CD4-positive, alpha-beta T cell (primary cell): ENCODE data around the gene MAN1A2. TPM values are rescaled to one million over a fixed set of nuclear protein-coding genes. Genes with fewer than 3 reads are reported as not detected.

ENCODE experiments used
- ATAC-seq: fragments of 200-7000 bp; cut with Tn5 transposase; one replicate; pipeline ENCODE4 v1.10.0; 2022; ENCODE audit warnings: mild to moderate bottlenecking; ENCODE audit not compliant: poor library complexity
- CTCF ChIA-PET: fragments of 350-600 bp; sonication (Branson Sonifier 250); formaldehyde crosslinking; loops from one replicate; lab custom pipeline; 2021; ENCODE audit warnings: antibody characterized with exemption, inconsistent platforms; lab: Charles Lee
- POLR2A ChIA-PET: fragments of 350-600 bp; sonication (Branson Sonifier 250); formaldehyde crosslinking; loops from one replicate; lab custom pipeline; 2021; ENCODE audit warnings: antibody characterized with exemption, inconsistent platforms; lab: Charles Lee
- DNase-seq, 14 experiments: peaks; one replicate each; pipeline ENCODE4 v3.0.0-alpha.2; 2013 to 2020; ENCODE audit warnings: mixed read lengths in 2 of 14
- H3K27ac ChIP-seq, 2 donors: one replicate each; pipeline versions ENCODE4 v1.5.1 to v1.7.0; 2013; ENCODE audit warnings: low read length in 2 of 2, low read depth in 1 of 2, mild to moderate bottlenecking in 1 of 2
- H3K27me3 ChIP-seq, 2 experiments: 1 replicate in 1 of 2; 2 replicates in 1 of 2; pipeline versions ENCODE4 v1.6.1 to v1.7.0; 2013; ENCODE audit warnings: low read length in 2 of 2, control low read depth in 1 of 2, mild to moderate bottlenecking in 1 of 2, moderate library complexity in 1 of 2; ENCODE audit not compliant: insufficient read depth in 2 of 2, control insufficient read depth in 1 of 2
- H3K36me3 ChIP-seq: one replicate; pipeline ENCODE4 v1.6.1; 2013; ENCODE audit warnings: low read length, control low read depth; ENCODE audit not compliant: insufficient read depth
- H3K4me1 ChIP-seq: one replicate; pipeline ENCODE4 v1.6.1; 2013; ENCODE audit warnings: low read length, control low read depth; ENCODE audit not compliant: insufficient read depth
- H3K4me3 ChIP-seq: one replicate; pipeline ENCODE4 v1.5.1; 2013; ENCODE audit warnings: mild to moderate bottlenecking, low read length, moderate library complexity
- H3K9me3 ChIP-seq, 2 experiments: 1 replicate in 1 of 2; 2 replicates in 1 of 2; pipeline versions ENCODE4 v1.6.1 to v1.7.0; 2013; ENCODE audit warnings: low read length in 2 of 2, mild to moderate bottlenecking in 2 of 2, control low read depth in 1 of 2, moderate library complexity in 1 of 2; ENCODE audit not compliant: control insufficient read depth in 1 of 2, insufficient read depth in 1 of 2
- H3K27ac Mint-ChIP-seq: one replicate; pipeline ENCODE4 v1.8.0; 2020; ENCODE audit warnings: mixed read lengths
- H3K27me3 Mint-ChIP-seq: one replicate; pipeline ENCODE4 v1.8.0; 2021; ENCODE audit warnings: mixed read lengths
- H3K36me3 Mint-ChIP-seq: one replicate; pipeline ENCODE4 v1.8.0; 2021; ENCODE audit warnings: low read depth, mixed read lengths
- H3K4me1 Mint-ChIP-seq: one replicate; pipeline ENCODE4 v1.8.0; 2021; ENCODE audit warnings: low read depth, mixed read lengths
- H3K4me3 Mint-ChIP-seq: one replicate; pipeline ENCODE4 v1.8.0; 2020; ENCODE audit warnings: mild to moderate bottlenecking, mixed read lengths
- H3K9me3 Mint-ChIP-seq: one replicate; pipeline ENCODE4 v1.8.0; 2020; ENCODE audit warnings: mixed read lengths
- CTCF ChIP-seq: fragments of 200-600 bp; IDR thresholded peaks from one replicate; pipeline ENCODE4 v1.8.0; 2022; ENCODE audit warnings: antibody characterized with exemption, mild to moderate bottlenecking
- intact Hi-C, 2 experiments: fragments of 100-400 bp; cut with DNase I in 1 of 2; cut with micrococcal nuclease in 1 of 2; formaldehyde crosslinking; loops; one replicate each; pipeline versions ENCODE4 v1.15.1 to v1.9.0; 2023 to 2025; cut with DNase I, micrococcal nuclease
- total RNA-seq, 174 experiments: library from RNA in 2 of 174; stranded (reverse) in 2 of 174; gene quantifications; one replicate each; pipeline ENCODE4 v1.2.3 and lab custom pipeline; 2021 to 2026

Gene MAN1A2
- total RNA-seq, 2 experiments from 2014 or later, result 45.6 to 49.7 TPM

DNA sequence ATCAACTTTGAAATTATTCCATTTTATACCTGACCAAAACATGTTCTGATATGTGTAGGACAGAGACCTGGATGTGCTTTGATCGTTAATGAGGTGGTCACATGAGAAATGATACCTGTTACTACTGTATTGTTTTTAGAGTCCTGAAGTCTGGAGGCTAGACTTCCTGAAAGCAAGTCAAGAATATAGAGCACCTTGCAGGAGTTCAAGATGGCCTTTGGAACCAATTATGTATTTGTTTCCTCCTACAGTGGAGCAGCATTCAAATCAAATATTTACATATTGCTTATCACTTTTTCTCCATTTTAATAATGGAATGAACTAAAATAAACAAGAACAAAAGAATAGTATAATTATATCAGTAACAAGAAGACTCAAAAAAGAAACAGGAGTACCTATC, 155.9 kb downstream of the MAN1A2 start:
- CTCF ChIA-PET, result no interaction called here
- Mint-ChIP-seq H3K27me3 (no peaks in the 10 kb centered on the region), H3K36me3 (peaks cover 37% of the 10 kb centered on the region), H3K4me3 (no peak overlapping the region), H3K9me3 (no peaks in the 10 kb centered on the region), H3K27ac (no peak overlapping the region), H3K4me1 (peaks cover 4% of the 10 kb centered on the region)
- Histone ChIP-seq H3K27me3 (no peaks in the 10 kb centered on the region), H3K4me1 (no peaks in the 10 kb centered on the region), H3K36me3 (no peaks in the 10 kb centered on the region), H3K4me3 (no peak overlapping the region), H3K9me3 (no peaks in the 10 kb centered on the region), H3K27ac (no peak overlapping the region)
- intact Hi-C loops, result no loop called here
- DNase-seq (no peak), ATAC-seq (no peak)
- POLR2A ChIA-PET, result no interaction called here
- TF ChIP-seq CTCF, result no peak

GRCh38 chr1:117527074-117527473, 159.8 kb downstream of the MAN1A2 start:
- Histone ChIP-seq H3K9me3 (no peaks in the 10 kb centered on the region), H3K4me1 (no peaks in the 10 kb centered on the region), H3K27me3 (no peaks in the 10 kb centered on the region), H3K27ac (no peak overlapping the region), H3K4me3 (no peak overlapping the region), H3K36me3 (no peaks in the 10 kb centered on the region)
- intact Hi-C loops, result no loop called here
- TF ChIP-seq CTCF, result no peak
- no peak overlapping the region for H3K4me3 Mint-ChIP-seq
- H3K4me1 Mint-ChIP-seq, result no peaks in the 10 kb centered on the region
- DNase-seq, result no peak
- POLR2A ChIA-PET, result no interaction called here
- peaks cover 25% of the 10 kb centered on the region for H3K36me3 Mint-ChIP-seq
- no peaks in the 10 kb centered on the region for H3K27me3 Mint-ChIP-seq
- ATAC-seq, result no peak
- no peak overlapping the region for H3K27ac Mint-ChIP-seq
- no peaks in the 10 kb centered on the region for H3K9me3 Mint-ChIP-seq
- CTCF ChIA-PET, result interaction anchor here (0.6 to 2.6 kb wide), 3 partner anchors 12 to 227 kb away, joined by 3 to 7 read pairs (median 3); no protein-coding TSS in a partner anchor

- Mint-ChIP-seq H3K27ac (no peak overlapping the region), H3K27me3 (no peaks in the 10 kb centered on the region), H3K36me3 (peaks cover 19% of the 10 kb centered on the region), H3K9me3 (no peaks in the 10 kb centered on the region), H3K4me1 (no peaks in the 10 kb centered on the region), H3K4me3 (no peak overlapping the region)
- CTCF ChIA-PET, result interaction anchor here (0.6 to 2.6 kb wide), 3 partner anchors 13 to 226 kb away, joined by 3 to 7 read pairs (median 3); no protein-coding TSS in a partner anchor
- Histone ChIP-seq H3K27ac (no peak overlapping the region), H3K4me1 (no peaks in the 10 kb centered on the region), H3K4me3 (no peak overlapping the region), H3K36me3 (no peaks in the 10 kb centered on the region), H3K27me3 (no peaks in the 10 kb centered on the region), H3K9me3 (no peaks in the 10 kb centered on the region)
- TF ChIP-seq CTCF, result no peak
- intact Hi-C loops, result no loop called here
- POLR2A ChIA-PET, result no interaction called here
- ATAC-seq, result no peak
- DNase-seq, result no peak
Observed at GRCh38 chr1:117527566-117528102, 160.4 kb downstream of the MAN1A2 start.
